DOHH2 (cell line): Measurements from ENCODE around the gene ADAMTS2.

Experiments
- EZH2phosphoT487 ChIP-seq: fragments of 200-600 bp; sonication (generic); IDR thresholded peaks from 2 replicates; pipeline ENCODE4 v1.6.1; 2017; ENCODE audit warnings: borderline replicate concordance, mild to moderate bottlenecking, antibody characterized with exemption, low read length, moderate library complexity, mixed read lengths
- TF ChIP-seq, protein P1 (sequence below): fragments of 200-600 bp; sonication (generic); IDR thresholded peaks from one replicate; pipeline ENCODE4 v1.5.1; 2014; ENCODE audit warnings: antibody characterized with exemption, mild to moderate bottlenecking, low read depth, low read length; ENCODE audit not compliant: poor library complexity, severe bottlenecking

DNA sequence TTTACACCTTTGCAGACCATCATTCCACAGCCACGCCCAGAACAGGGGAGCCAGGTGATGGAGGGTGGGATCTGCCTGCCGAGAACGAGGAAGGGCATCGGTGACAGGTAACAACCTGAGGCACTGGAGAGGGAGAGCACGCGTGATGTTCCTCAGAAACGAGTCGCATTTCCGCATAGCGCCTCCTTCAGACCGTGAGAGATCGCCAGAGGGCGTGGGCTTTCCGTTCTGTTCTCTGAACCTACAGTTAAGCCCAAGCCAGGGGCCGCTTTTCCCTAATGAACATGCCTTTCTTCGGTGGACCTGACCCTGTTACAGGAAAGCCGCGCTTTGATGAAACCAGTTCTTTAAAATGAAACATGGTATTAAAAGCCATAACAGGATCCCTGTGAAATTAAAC, 17.1 kb upstream of the ADAMTS2 start:
- TF ChIP-seq, protein P1, sequence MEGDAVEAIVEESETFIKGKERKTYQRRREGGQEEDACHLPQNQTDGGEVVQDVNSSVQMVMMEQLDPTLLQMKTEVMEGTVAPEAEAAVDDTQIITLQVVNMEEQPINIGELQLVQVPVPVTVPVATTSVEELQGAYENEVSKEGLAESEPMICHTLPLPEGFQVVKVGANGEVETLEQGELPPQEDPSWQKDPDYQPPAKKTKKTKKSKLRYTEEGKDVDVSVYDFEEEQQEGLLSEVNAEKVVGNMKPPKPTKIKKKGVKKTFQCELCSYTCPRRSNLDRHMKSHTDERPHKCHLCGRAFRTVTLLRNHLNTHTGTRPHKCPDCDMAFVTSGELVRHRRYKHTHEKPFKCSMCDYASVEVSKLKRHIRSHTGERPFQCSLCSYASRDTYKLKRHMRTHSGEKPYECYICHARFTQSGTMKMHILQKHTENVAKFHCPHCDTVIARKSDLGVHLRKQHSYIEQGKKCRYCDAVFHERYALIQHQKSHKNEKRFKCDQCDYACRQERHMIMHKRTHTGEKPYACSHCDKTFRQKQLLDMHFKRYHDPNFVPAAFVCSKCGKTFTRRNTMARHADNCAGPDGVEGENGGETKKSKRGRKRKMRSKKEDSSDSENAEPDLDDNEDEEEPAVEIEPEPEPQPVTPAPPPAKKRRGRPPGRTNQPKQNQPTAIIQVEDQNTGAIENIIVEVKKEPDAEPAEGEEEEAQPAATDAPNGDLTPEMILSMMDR = no peak
- TF ChIP-seq EZH2phosphoT487 = no peak
